GM23338 (cell line): Measurements from ENCODE around the gene LSM12.

ENCODE experiments used
- EZH2 ChIP-seq: fragments of 200-600 bp; sonication (generic); IDR thresholded peaks from one replicate; pipeline ENCODE4 v1.8.0; 2017; ENCODE audit warnings: antibody characterized with exemption, mild to moderate bottlenecking, low read depth; ENCODE audit not compliant: unreplicated experiment
- JUNB ChIP-seq: IDR thresholded peaks from one replicate; pipeline ENCODE4 v1.6.1; 2016; ENCODE audit warnings: antibody characterized with exemption; ENCODE audit not compliant: unreplicated experiment
- POLR2AphosphoS5 ChIP-seq: IDR thresholded peaks from 2 replicates; pipeline ENCODE4 v1.6.1; 2016; ENCODE audit warnings: antibody characterized with exemption, low read depth
- TF ChIP-seq, protein P1 (sequence below): IDR thresholded peaks from 2 replicates; pipeline ENCODE4 v1.6.1; 2016; ENCODE audit warnings: antibody characterized with exemption
- TF ChIP-seq, protein P2 (sequence below), 2 experiments: fragments of 200-600 bp in 1 of 2; sonication (generic) in 1 of 2; conservative IDR thresholded peaks; 2 replicates each; pipeline versions ENCODE4 v1.5.1 to v1.6.1; 2016 to 2017; ENCODE audit warnings: antibody characterized with exemption in 2 of 2, low read depth in 2 of 2, mild to moderate bottlenecking in 2 of 2, moderate library complexity in 1 of 2
- TF ChIP-seq, protein P3 (sequence below): IDR thresholded peaks from one replicate; pipeline ENCODE4 v1.6.1; 2018; ENCODE audit warnings: antibody characterized with exemption; ENCODE audit not compliant: unreplicated experiment

DNA sequence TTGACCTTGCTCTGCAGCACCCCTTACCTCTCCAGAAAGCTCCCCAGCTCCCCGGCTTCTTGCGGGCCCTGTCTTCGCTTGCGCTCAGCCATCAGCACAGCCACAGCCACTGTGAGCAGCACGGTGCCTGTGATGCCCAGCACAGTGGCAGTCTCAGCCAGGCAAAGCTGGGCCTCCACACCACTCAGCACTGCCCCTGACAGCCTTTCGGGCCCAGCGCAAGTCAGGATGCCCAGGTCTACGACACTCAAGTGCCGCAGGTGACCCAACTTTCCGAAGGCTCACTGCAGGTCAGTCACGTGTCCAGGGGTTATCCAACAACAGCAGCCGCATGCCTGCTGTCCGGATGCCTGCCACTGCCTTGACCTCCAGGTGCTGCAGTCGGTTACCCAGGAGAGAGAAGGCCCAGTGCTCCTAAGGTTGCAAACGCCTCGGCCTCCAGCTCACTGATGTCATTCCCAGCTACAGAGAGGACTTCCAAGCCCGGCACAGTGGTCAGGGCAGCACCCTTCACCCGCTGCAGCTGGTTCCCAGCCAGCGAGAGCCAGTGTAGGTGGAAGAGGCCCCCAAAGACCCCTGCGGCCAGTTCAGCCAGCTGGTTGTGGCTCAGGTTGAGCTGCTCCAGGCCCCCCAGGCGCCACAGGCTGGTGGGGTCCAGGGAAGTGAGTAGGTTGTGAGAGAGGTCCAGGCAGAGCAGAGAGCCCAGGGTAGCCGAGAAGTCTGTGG is 42.8 kb downstream of the LSM12 start:
- TF ChIP-seq, protein P1, sequence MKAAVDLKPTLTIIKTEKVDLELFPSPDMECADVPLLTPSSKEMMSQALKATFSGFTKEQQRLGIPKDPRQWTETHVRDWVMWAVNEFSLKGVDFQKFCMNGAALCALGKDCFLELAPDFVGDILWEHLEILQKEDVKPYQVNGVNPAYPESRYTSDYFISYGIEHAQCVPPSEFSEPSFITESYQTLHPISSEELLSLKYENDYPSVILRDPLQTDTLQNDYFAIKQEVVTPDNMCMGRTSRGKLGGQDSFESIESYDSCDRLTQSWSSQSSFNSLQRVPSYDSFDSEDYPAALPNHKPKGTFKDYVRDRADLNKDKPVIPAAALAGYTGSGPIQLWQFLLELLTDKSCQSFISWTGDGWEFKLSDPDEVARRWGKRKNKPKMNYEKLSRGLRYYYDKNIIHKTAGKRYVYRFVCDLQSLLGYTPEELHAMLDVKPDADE = no peak
- TF ChIP-seq, protein P2, sequence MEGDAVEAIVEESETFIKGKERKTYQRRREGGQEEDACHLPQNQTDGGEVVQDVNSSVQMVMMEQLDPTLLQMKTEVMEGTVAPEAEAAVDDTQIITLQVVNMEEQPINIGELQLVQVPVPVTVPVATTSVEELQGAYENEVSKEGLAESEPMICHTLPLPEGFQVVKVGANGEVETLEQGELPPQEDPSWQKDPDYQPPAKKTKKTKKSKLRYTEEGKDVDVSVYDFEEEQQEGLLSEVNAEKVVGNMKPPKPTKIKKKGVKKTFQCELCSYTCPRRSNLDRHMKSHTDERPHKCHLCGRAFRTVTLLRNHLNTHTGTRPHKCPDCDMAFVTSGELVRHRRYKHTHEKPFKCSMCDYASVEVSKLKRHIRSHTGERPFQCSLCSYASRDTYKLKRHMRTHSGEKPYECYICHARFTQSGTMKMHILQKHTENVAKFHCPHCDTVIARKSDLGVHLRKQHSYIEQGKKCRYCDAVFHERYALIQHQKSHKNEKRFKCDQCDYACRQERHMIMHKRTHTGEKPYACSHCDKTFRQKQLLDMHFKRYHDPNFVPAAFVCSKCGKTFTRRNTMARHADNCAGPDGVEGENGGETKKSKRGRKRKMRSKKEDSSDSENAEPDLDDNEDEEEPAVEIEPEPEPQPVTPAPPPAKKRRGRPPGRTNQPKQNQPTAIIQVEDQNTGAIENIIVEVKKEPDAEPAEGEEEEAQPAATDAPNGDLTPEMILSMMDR (conservative IDR thresholded peaks at IDR 0.05; ENCODE audit: low read depth in 2 of 2) = no peak
- TF ChIP-seq POLR2AphosphoS5 = no peak
- TF ChIP-seq JUNB = no peak
- TF ChIP-seq EZH2 = no peak
- TF ChIP-seq, protein P3, sequence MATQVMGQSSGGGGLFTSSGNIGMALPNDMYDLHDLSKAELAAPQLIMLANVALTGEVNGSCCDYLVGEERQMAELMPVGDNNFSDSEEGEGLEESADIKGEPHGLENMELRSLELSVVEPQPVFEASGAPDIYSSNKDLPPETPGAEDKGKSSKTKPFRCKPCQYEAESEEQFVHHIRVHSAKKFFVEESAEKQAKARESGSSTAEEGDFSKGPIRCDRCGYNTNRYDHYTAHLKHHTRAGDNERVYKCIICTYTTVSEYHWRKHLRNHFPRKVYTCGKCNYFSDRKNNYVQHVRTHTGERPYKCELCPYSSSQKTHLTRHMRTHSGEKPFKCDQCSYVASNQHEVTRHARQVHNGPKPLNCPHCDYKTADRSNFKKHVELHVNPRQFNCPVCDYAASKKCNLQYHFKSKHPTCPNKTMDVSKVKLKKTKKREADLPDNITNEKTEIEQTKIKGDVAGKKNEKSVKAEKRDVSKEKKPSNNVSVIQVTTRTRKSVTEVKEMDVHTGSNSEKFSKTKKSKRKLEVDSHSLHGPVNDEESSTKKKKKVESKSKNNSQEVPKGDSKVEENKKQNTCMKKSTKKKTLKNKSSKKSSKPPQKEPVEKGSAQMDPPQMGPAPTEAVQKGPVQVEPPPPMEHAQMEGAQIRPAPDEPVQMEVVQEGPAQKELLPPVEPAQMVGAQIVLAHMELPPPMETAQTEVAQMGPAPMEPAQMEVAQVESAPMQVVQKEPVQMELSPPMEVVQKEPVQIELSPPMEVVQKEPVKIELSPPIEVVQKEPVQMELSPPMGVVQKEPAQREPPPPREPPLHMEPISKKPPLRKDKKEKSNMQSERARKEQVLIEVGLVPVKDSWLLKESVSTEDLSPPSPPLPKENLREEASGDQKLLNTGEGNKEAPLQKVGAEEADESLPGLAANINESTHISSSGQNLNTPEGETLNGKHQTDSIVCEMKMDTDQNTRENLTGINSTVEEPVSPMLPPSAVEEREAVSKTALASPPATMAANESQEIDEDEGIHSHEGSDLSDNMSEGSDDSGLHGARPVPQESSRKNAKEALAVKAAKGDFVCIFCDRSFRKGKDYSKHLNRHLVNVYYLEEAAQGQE = no peak
